Stimulated activated CD4-positive, alpha-beta T cell treated with anti-CD3 and anti-CD28 coated beads, Interleukin-1b, Interleukin-23, amount 100 ng/mL, for 1 hour (primary cell): ENCODE results near the gene SYNE3.

ENCODE experiments used
- DNase-seq, 2 donors: peaks; one replicate each; pipeline ENCODE4 v3.0.0-alpha.2; 2020; ENCODE audit warnings: low read depth in 2 of 2

The SYNE3 gene

DNA sequence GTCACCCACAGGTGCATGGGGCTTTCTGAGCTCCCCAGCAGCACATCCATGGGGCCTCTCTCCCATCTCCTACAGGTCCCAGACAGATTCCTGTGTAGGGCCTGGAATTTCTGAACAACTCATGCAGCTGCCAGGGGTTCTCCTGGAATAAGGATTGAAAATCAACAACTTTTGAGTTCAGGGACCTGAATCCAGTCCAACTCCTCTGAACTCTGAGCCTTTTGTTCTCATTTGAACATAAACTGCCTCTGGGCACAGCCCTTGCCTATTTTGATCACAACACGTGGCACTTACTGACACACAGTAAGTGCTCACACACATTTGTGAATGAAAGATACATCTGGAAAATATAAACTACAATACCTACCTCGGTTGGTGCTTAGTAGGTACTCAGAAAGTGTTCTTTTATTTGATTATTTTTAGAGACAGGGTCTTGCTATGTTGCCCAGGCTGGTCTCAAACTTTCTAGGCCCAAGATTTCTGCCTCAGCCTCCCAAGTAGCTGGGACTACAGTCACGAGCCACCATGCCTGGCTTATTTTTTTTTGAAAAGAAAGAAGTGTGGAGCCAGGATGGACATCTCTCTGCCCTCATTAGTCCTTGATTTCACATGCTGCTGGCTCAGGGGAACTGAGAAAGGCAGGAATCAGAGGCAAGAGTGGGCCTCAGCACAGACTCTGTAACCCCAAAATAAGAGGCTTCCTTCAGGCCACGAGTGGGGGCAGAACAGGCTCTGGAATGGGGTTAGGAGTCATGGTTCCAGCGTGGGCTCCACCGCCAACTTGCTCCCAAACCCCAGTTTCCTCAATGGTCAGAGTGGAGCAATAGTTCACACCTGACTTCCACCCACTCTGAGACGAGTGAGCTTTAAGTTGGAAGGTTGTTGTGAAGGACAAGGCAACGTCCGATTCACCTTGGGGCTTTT is 27.0 kb downstream of the SYNE3 start:
- DNase-seq: no peak

DNA sequence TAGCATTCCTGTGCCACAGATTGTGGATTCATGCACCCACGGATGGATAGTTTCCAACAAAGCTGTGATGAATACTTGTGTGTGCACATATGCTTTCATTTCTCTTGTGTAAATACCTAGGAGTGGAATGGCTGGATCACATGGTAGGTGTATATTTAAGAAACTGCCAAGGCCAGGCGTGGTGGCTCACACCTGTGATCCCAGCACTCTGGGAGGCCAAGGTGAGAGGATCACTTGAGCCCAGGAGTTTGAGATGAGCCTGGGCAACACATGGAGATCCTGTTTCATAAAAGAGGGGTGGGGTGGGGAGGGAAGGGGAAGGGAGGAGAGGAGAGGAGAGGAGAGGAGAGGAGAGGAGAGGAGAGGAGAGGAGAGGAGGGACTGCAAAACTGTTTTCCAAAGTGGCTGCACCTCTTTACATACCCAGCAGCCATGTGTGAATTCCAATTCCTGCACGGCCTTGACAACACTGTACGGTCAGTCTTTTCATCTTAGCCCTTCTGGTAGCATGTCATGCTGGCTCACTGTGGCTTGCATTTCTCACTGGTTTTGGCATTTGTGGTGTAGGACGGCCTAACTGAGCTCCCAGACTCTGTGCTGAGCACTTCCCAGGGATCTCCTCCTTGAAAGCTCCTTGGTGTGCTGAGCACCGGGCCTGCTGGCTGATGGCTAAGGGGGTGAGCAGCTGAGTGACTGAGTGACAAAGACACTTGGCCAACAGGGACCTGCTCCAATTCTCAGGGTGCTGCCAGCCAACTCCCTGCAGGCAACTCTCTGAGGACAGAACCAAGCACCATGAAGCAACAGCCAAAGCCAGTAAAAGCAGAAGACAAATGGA is 27.9 kb downstream of the SYNE3 start:
- no peak for DNase-seq

DNA sequence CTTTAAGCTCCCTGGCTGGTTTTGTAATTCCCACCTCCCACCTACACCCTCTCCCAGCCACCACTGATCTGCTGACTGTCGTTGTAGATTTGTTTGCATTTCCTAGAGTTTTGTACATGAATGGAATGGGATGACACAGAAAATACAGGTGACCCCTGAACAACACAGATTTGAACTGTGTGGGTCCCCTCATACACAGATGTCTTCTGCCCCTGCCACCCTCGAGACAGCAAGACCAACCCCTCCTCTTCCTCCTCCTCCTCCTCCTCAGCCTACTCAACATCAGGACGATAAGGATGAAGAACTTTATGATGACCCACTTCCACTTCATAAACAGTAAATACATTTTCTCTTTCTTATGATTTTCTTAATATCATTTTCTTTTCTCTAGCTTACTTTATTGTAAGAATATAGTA is 28.8 kb downstream of the SYNE3 start:
- no peak for DNase-seq

GRCh38 chr14:95486875-95487668 is 29.4 kb downstream of the SYNE3 start:
- no peak for DNase-seq

DNA sequence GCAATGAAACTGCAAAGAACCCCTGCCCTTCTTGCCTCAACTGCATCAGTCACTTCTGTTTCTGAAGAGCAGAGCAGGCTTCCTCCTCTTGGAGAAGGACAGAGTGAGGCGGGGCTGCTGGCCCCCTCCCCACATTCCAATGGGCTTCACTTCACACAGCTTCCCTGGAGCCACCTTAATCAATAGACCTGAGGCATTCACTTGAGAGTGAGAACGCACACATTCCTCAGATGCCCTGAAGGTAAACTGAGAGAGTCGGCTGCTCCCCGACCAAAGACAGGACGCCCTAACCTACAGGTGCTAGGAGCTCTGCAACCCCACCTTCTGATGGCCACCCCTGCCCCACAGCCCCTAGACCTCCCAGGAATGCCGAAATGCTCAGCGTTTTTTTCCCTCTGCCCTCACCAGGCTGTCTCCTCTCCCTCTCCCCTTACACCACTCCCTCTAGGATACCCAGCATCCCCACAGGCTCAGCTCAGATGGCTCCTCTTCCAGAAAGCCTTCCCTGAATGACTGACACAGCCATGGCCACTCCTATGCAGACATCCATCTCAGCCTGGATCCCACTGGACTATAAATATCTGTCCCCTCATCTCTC is 31.1 kb downstream of the SYNE3 start:
- no peak for DNase-seq

DNA sequence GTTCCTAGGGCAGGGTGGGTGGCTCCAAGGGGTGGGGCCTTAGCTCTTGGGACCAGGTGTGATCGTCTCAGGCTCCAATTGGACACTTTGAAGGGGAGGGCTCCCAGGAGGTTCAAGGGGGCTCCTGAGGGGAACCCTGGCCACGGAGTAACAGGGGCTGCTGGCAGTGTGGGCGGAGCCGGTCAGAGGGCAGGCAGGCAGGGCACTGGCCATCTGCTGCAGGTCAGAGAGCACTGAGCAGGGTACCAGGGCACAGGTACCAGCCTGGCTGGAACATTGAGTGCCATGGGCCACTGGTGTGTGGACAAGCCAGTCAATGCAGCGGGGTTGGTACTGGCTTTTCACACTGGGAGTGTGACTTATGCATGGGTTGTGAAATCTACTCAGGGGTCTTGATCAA is 32.2 kb downstream of the SYNE3 start:
- no peak for DNase-seq

DNA sequence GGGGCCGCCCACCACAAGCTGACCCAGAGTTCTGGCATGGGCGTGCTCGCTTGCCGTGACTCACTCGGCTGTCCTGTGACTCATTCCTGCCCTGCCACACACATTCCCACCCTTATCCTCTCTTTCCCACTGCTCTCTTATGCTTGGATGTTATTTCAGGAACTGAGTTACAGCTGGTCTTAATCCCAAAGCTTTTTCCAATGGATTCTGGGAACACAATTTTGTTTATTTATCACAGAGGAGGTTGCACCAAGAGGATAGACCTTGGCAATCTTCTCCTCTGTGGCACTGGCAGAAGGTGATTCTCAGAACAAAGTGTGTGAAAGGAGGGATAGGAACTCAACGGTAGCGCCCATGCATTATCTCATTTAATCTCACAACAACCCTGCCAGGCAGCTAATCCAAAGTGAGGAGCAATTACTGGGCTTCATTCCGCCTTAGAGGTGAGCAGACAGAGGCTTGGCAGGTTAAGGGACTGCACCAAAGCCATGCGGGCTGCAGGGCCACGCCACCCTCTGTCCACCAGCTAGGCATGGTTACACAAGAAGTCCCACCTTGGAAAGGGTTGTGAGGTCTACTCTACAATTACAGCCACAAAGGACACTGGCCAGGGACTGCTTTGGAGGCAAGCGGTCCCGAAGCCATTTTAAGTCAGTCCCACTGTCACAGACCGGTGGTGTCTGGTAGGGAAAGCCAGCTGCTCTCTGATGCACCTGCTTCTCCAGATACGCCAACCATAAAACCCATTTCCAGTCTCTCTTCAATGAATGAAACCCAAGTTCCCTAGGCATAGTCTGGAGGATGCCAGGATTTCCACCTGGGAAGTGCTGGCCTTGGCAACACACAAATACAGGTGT is 32.9 kb downstream of the SYNE3 start:
- DNase-seq: no peak

DNA sequence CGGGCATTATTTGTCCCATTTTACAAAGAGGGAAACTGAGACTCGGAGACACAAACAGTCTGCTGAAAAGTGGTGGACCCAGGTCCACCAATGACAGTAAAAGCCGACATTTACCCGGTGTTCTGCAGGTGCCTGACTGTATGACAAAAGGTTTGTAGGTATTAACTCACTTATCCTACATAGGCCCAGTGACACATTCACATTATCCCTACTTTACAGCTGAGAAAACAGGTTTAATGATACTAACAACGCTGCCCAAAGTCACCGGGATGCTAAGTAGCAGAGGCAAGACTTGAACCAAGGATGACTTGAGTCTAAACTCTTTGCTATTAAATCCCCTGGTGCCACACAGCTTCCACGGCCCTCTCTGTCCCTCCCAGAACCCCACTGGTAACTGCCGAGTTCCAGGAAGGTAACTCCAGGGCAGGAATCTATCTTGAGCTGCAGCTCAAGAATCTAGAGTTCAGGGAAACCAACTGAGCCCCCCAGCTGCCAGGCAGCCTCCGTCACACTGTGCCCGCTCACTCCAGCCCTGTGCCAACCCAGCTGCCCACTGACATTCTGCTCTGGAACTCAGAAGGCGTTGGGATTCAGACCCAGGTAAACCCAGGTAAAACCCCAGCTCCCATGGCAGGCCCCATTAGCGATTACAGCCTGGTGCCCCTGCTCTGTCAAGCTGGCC is 33.7 kb downstream of the SYNE3 start:
- no peak for DNase-seq

GRCh38 chr14:95481391-95482022 is 34.9 kb downstream of the SYNE3 start:
- no peak for DNase-seq

- no peak for DNase-seq
Observed at GRCh38 chr14:95480887-95481226, 35.6 kb downstream of the SYNE3 start.

DNA sequence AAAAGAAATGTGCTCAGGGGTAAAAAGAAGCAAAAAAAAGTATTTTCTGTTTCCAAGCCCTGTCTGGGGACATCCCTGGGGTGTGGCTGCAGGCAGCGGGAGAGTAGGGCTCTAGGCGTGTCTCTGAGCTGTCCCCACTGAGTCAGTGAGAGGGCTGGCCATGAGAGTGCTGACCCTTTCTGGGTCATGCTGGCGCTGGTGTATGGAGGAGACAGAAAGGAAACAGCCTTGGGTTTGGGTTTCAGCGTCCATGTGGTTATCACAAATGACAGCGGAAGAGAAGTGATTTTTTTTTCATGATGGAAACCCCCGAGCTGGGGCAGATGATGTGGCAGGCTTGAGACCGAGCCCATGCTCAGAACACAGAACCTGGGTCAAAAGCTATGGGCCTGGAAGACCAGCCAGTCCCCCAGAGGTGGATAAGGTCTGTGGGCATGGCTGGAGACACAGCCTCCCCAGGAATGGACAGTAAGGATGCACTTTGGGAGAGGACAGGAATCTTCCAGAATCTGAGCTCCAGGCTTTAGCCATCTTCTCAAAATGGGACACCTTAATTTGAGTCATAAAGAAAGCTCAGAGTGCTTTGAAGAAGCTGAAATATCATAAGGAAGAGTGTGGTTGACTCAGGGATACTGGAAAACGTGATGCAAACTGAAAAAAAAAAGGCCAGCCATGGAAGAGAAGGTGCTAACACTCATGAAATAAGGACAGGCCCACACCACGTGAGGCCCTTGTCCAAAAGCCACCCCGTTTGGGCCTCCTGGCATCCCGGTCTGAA is 36.2 kb downstream of the SYNE3 start:
- no peak for DNase-seq

DNA sequence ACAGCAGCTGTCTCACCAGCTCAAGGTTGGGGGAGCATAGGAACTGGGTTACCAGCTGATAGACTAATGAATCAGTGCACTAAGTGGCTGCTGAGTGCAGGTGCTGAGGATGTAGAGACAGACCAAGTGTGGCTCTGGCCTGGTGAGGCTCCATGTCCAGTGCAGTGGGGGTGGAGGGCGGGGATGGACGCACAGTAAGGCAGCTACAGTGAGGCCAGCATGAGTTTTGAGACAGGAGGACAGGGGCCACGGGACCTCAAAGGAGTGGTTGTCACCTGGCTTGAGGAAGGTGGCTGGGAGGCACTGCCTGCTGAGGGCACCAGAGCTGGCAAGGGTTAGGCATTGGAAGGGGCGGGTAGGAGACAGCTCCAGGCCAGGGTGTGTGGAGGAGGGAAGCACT is 37.0 kb downstream of the SYNE3 start:
- DNase-seq: no peak

DNA sequence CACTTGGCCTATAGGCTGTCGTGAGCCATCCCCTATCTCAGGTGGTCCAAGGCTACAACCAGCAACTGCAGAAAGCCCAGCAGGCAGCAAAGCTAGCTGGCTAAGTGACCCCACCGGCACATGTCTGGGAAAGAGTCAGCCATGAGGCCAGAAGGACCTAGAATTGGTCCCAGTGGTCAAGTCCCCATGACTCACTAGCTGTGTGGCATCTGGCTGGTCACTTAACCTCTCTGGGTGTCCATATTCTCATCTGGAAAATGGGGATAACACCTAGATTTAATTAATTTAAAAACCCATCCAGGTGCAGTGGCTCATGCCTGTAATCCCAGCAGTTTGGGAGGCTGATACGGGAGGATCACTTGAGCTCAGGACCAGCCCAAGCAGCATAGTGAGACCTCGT is 37.6 kb downstream of the SYNE3 start:
- no peak for DNase-seq

DNA sequence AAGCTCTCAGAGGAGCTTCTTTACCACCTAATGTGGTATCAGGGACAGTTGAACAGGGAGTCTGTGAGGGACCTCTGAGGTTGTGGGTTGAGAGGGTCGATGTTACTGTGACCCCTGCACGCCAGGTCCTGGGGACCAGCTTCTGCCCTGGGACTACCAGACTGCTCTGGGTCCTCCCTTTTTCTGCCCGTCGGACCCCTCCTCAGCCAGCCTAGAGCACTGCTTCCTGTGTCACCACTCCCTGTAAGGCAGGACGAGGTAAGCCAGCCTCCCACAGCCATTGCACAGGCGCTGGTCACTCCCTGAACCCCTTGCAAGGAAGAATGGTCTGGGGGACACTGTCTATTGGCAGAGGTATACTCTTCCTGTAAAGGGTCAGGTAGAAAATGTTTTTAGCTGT is 38.1 kb downstream of the SYNE3 start:
- DNase-seq: no peak

- no peak for DNase-seq
Observed at GRCh38 chr14:95477411-95478269, 38.8 kb downstream of the SYNE3 start.

DNA sequence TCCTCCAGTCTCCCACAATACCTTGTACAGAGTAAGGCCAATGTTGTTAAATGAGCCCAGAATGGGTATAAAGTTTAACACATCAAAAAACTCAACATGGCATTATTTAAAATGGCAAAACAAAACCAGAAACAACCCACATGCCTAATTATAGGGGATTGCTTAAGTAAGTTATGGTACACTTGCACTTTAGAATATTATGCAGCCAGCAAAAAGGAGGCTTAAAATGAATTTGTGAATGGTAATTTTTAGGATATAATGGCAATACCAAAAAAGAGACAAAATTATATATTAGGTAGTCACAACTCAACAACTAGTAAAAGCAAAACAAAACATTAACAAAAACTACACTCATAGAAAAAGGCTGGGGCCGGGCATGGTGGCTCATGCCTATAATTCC is 39.7 kb downstream of the SYNE3 start:
- DNase-seq: no peak

- DNase-seq: no peak
Observed at GRCh38 chr14:95475540-95476240, 40.8 kb downstream of the SYNE3 start.
